Osteoblast (primary cell): ENCODE data around the gene ZSCAN29. TPM values are rescaled to one million over a fixed set of nuclear protein-coding genes. Genes with fewer than 3 reads are reported as not detected.

Experiments used
- DNase-seq: peaks from one replicate; pipeline ENCODE4 v3.0.0; 2011; ENCODE audit warnings: low spot score, mixed read lengths; ENCODE audit not compliant: insufficient read length; ENCODE audit errors: missing footprints
- H2AFZ ChIP-seq: 2 replicates; pipeline ENCODE4 v1.6.0; 2011; ENCODE audit warnings: mild to moderate bottlenecking, low read length
- H3K27ac ChIP-seq: 2 replicates; pipeline ENCODE4 v1.5.1; 2011; ENCODE audit warnings: mild to moderate bottlenecking, low read depth, low read length, moderate library complexity
- H3K27me3 ChIP-seq: 2 replicates; pipeline ENCODE4 v1.6.0; 2012; ENCODE audit warnings: mild to moderate bottlenecking, control low read depth, inconsistent platforms, low read length, moderate library complexity; ENCODE audit not compliant: insufficient read depth
- H3K36me3 ChIP-seq: 2 replicates; pipeline ENCODE4 v1.5.1; 2011; ENCODE audit warnings: mild to moderate bottlenecking, low read length, control low read depth, moderate library complexity; ENCODE audit not compliant: insufficient read depth
- H3K4me1 ChIP-seq: 2 replicates; pipeline ENCODE4 v1.5.1; 2011; ENCODE audit warnings: mild to moderate bottlenecking, low read length, control low read depth, moderate library complexity; ENCODE audit not compliant: insufficient read depth
- H3K4me2 ChIP-seq: 2 replicates; pipeline ENCODE4 v1.6.0; 2011; ENCODE audit warnings: mild to moderate bottlenecking, low read length; ENCODE audit not compliant: insufficient read depth
- H3K4me3 ChIP-seq: fragments of 200-600 bp; sonication (generic); 3 replicates; pipeline ENCODE4 v1.5.1; 2012; ENCODE audit warnings: mild to moderate bottlenecking, low read length, inconsistent platforms; ENCODE audit not compliant: insufficient read depth
- H3K79me2 ChIP-seq: 2 replicates; pipeline ENCODE4 v1.6.0; 2012; ENCODE audit warnings: mild to moderate bottlenecking, low read length, control low read depth, inconsistent platforms; ENCODE audit not compliant: insufficient read depth
- H3K9me3 ChIP-seq: 2 replicates; pipeline ENCODE4 v1.5.1; 2011; ENCODE audit warnings: low read depth, low read length, control low read depth
- H4K20me1 ChIP-seq: 2 replicates; pipeline ENCODE4 v1.6.0; 2012; ENCODE audit warnings: mild to moderate bottlenecking, low read length, control low read depth; ENCODE audit not compliant: insufficient read depth
- total RNA-seq: library from RNA; depleted of rRNA; stranded (reverse); fragments of >200 nt; gene quantifications from 2 replicates; pipeline ENCODE4 v1.2.3, GENCODE V29; 2012
- TF ChIP-seq, protein P1 (sequence below): IDR thresholded peaks from 2 replicates; pipeline ENCODE4 v1.5.1; 2011; ENCODE audit warnings: mild to moderate bottlenecking, low read depth, low read length, moderate library complexity; ENCODE audit errors: extremely low read depth

Gene ZSCAN29
- total RNA-seq, 1 donor = 33.7 TPM

DNA sequence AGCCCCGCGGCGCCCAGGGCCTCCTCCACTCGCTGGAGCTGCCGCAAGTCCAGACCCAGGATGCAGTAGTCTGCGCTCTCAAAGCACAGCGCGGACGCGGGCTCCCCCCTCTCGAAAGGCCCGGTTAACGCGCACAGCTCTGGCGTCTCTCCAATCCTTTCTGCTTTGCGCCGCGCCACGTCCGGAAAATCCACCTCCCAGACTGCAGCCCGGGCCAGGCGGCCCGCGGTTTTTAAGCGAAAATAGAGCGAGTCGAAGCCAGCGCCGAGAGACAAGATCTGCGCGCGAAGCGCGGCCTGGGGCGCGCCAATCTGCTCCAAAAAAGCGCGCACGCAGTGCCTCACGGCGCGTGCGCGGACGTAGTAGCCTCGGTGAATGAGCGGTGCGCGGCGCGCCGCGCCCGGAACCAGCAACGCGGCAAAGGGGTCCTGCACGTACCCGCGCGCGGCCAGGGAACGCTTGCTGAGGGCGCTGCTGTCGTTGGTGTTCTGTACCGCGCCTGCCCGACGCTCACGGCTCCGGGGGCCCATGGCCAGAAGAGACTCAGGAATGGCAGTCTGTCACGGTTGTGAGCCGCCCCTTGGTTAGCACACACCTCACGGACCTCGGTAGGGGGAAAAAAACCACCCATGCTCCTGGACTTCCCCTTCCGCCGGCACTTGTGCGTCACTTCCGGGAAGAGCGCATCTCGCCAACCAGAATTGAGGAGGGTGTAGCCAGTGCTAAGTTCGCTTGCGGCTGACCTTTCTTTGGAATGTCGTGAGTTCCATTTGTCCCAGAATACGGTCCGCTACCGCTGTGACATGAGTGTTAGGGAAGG is 40.7 kb downstream of the ZSCAN29 start, which contains the start of gene LCMT2:
LCMT2 (minus strand) TSS at position 614 of the 820 bp plus-strand sequence; CDS start at position 530, 84 bp downstream.
- H3K9me3 ChIP-seq = no peaks in the 10 kb centered on the region
- H3K27ac ChIP-seq = peak within 1 kb of the TSS; percentile 89
- H3K36me3 ChIP-seq = no peaks in the 10 kb centered on the region
- H3K4me2 ChIP-seq = peak within 1 kb of the TSS; percentile 91
- H3K4me3 ChIP-seq = peak within 1 kb of the TSS; percentile 80
- H3K4me1 ChIP-seq = peaks cover 18% of the 10 kb centered on the region
- H3K79me2 ChIP-seq = peaks cover 17% of the 10 kb centered on the region
- H4K20me1 ChIP-seq = peaks cover 11% of the 10 kb centered on the region
- TF ChIP-seq, protein P1, sequence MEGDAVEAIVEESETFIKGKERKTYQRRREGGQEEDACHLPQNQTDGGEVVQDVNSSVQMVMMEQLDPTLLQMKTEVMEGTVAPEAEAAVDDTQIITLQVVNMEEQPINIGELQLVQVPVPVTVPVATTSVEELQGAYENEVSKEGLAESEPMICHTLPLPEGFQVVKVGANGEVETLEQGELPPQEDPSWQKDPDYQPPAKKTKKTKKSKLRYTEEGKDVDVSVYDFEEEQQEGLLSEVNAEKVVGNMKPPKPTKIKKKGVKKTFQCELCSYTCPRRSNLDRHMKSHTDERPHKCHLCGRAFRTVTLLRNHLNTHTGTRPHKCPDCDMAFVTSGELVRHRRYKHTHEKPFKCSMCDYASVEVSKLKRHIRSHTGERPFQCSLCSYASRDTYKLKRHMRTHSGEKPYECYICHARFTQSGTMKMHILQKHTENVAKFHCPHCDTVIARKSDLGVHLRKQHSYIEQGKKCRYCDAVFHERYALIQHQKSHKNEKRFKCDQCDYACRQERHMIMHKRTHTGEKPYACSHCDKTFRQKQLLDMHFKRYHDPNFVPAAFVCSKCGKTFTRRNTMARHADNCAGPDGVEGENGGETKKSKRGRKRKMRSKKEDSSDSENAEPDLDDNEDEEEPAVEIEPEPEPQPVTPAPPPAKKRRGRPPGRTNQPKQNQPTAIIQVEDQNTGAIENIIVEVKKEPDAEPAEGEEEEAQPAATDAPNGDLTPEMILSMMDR = no peak
- no peaks in the 10 kb centered on the region for H3K27me3 ChIP-seq
- peak within 1 kb of the TSS; percentile 95 for H2AFZ ChIP-seq
- peak; percentile 95 for DNase-seq

DNA sequence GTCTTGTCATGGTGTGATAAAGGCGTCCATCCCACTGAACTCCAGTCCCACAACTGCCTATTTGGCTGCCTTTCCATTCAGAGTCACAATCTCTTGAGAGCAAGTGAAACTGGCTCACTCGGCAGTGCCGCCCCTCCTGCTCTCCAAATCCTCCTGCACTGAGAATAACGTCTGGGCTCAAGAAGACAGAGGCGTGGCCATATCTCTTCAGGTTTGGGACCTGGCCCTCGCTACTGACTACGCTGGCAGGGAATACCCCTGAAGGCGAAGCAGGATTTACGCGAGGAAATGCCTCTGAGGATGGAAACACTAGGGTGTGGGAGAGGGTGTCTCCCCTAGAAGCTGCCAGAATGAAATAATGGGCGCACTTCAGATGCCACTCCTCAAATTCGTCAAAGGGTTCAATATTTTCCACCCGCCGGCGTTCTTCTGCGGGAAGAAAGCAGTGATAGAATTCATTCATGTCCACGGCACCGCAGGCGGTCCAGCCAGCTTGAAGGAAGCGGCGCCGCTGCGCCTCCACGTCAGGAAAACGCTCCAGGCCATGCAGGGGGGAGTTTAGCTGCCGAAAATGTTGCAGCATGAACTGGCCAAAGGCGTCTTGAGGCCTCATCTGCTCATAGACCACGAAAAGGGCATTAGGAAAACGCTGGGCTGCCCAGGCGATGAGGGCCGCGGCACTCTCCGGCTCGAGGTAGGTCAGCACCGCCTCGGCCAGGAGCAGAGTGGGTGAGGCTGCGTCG is 41.5 kb downstream of the ZSCAN29 start:
- TF ChIP-seq, protein P1 = no peak
- peaks cover 18% of the 10 kb centered on the region for H3K4me1 ChIP-seq
- peak overlapping the region; percentile 91 for H3K4me2 ChIP-seq
- peak overlapping the region; percentile 80 for H3K4me3 ChIP-seq
- H3K36me3 ChIP-seq = no peaks in the 10 kb centered on the region
- peak overlapping the region; percentile 89 for H3K27ac ChIP-seq
- no peaks in the 10 kb centered on the region for H3K9me3 ChIP-seq
- peaks cover 17% of the 10 kb centered on the region for H3K79me2 ChIP-seq
- DNase-seq = peak; percentile 62
- H4K20me1 ChIP-seq = peaks cover 11% of the 10 kb centered on the region
- H3K27me3 ChIP-seq = no peaks in the 10 kb centered on the region
- peak overlapping the region; percentile 95 for H2AFZ ChIP-seq

DNA sequence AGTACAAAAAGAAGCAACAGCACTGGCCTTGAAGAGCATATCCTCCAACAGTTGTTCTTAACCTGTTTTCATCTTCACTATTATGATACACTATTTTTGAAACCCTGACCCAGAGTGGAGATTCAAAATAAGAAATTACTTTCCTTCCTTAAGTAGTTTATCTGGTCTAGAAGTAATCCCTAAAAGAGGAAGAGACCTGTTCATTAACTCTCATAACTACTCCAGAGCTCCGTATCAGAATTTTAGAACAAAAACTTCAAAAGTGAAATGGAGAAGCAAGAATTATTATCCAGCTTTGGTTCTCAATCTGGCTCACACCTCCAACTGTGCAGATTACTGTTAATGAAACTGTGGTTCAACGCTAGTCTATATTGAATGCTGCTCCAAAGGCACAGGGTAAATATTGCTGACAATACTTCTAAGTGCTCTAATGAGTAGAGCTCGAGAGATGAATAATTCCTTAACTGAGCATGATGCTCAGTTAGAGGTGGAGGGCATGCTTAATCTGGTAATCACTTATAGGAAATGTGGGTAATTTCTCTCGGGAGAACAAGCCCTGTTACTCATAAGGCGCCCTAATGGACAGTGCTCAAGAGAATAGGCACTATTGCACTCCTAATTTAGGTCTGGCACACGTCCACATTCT is 45.7 kb downstream of the ZSCAN29 start:
- peaks cover 11% of the 10 kb centered on the region for H4K20me1 ChIP-seq

More for the DNA sequence above, 45.7 kb downstream of the ZSCAN29 start:
- Histone ChIP-seq H3K4me1 (peaks cover 14% of the 10 kb centered on the region), H3K4me3 (no peak overlapping the region), H3K9me3 (no peaks in the 10 kb centered on the region), H3K4me2 (no peak overlapping the region), H2AFZ (no peak overlapping the region), H3K79me2 (peaks cover 17% of the 10 kb centered on the region), H3K27me3 (peaks cover 7% of the 10 kb centered on the region), H3K27ac (no peak overlapping the region), H3K36me3 (no peaks in the 10 kb centered on the region)
- TF ChIP-seq, protein P1 = no peak
- no peak for DNase-seq
